Head of caudate nucleus (tissue), 42 donors: Measurements from ENCODE around the gene USP20.

Experiments
- DNase-seq, 42 donors: peaks; one replicate each; pipeline versions ENCODE4 v3.0.0 to v3.0.0-alpha.2; 2020 to 2021; ENCODE audit warnings: mixed read lengths in 7 of 42
- intact Hi-C: fragments of 100-400 bp; cut with DNase I; formaldehyde crosslinking; loops from one replicate; pipeline ENCODE4 v1.15.0; 2022

The USP20 gene

GRCh38 chr9:129848712-129849441, 13.6 kb downstream of the USP20 start:
- intact Hi-C loops, result no loop called here
- DNase-seq, result no peak

GRCh38 chr9:129849901-129850300, 14.6 kb downstream of the USP20 start:
- intact Hi-C loops, result no loop called here
- DNase-seq, result no peak

GRCh38 chr9:129850821-129851550, 15.7 kb downstream of the USP20 start:
- intact Hi-C loops, result no loop called here
- DNase-seq, result no peak

GRCh38 chr9:129851821-129852220, 16.6 kb downstream of the USP20 start:
- DNase-seq, result no peak
- intact Hi-C loops, result no loop called here

- no peak for DNase-seq
- intact Hi-C loops, result no loop called here
These were observed 17.3 kb downstream of the USP20 start for GRCh38 chr9:129852579-129852978.

GRCh38 chr9:129853614-129854013, 18.4 kb downstream of the USP20 start:
- intact Hi-C loops, result no loop called here
- no peak for DNase-seq

GRCh38 chr9:129854588-129855110, 19.4 kb downstream of the USP20 start:
- intact Hi-C loops, result no loop called here
- no peak for DNase-seq

- intact Hi-C loops, result no loop called here
These were observed 21.9 kb downstream of the USP20 start for GRCh38 chr9:129857207-129857606.

GRCh38 chr9:129858167-129858962, 23.1 kb downstream of the USP20 start:
- intact Hi-C loops, result no loop called here
- DNase-seq, result no peak

More at GRCh38 chr9:129857207-129857606, 21.9 kb downstream of the USP20 start:
- DNase-seq, result no peak

- DNase-seq, result no peak
- intact Hi-C loops, result no loop called here
These were observed 25.6 kb downstream of the USP20 start for GRCh38 chr9:129860653-129861446.

- intact Hi-C loops, result no loop called here
- no peak for DNase-seq
These were observed 26.2 kb downstream of the USP20 start for GRCh38 chr9:129861447-129861827.

- intact Hi-C loops, result no loop called here
- no peak for DNase-seq
These were observed 27.9 kb downstream of the USP20 start for GRCh38 chr9:129863059-129863690.

GRCh38 chr9:129864991-129865647, 29.9 kb downstream of the USP20 start:
- intact Hi-C loops, result no loop called here
- DNase-seq, result no peak

- DNase-seq, result no peak
- intact Hi-C loops, result no loop called here
These were observed 30.5 kb downstream of the USP20 start for GRCh38 chr9:129865668-129866320.

GRCh38 chr9:129866394-129867135, 31.3 kb downstream of the USP20 start:
- intact Hi-C loops, result no loop called here
- DNase-seq, result no peak

GRCh38 chr9:129867136-129868022, 32.1 kb downstream of the USP20 start:
- intact Hi-C loops, result no loop called here
- DNase-seq, result no peak
